ENCODE measurements around the gene DYNC1I2. TPM values are rescaled to one million over a fixed set of nuclear protein-coding genes. Genes with fewer than 3 reads are reported as not detected.

DYNC1I2 gene
- total RNA-seq, 4 donors from 2014 or later = 99.6 to 116 (median 113) TPM

GRCh38 chr2:171726847-171727450 is 39.7 kb downstream of the DYNC1I2 start:
- H3K4me3 ChIP-seq = no peak overlapping the region
- WGBS, 2 donors = 31 to 46% methylated on average over 1 of the region's 1 CpG
- DNase-seq (ENCODE audit: low spot score in 2 of 2) = no peak
- no peak overlapping the region for H3K27ac ChIP-seq
- H3K36me3 ChIP-seq = peaks cover 0 to 58% (median 0%) of the 10 kb centered on the region in 3 donors
- TF ChIP-seq POLR2A (IDR thresholded peaks at IDR 0.05) (no peak), EP300 (IDR thresholded peaks at IDR 0.05) (no peak), CTCF (IDR thresholded peaks at IDR 0.05) (no peak)
- peaks cover 0 to 17% (median 0%) of the 10 kb centered on the region in 4 donors for H3K4me1 ChIP-seq
- H3K9me3 ChIP-seq = no peaks in the 10 kb centered on the region
- H3K27me3 ChIP-seq = no peaks in the 10 kb centered on the region

- H3K4me1 ChIP-seq = peaks cover 0 to 4% (median 0%) of the 10 kb centered on the region in 4 donors
- 82 to 87% methylated on average over 3 of the region's 3 CpGs for WGBS, 2 donors
- no peaks in the 10 kb centered on the region for H3K27me3 ChIP-seq
- H3K4me3 ChIP-seq = no peak overlapping the region
- H3K27ac ChIP-seq = no peak overlapping the region
- TF ChIP-seq EP300 (IDR thresholded peaks at IDR 0.05) (no peak), CTCF (IDR thresholded peaks at IDR 0.05) (no peak), POLR2A (IDR thresholded peaks at IDR 0.05) (no peak)
- H3K36me3 ChIP-seq = peaks cover 0 to 69% (median 0%) of the 10 kb centered on the region in 3 donors
- H3K9me3 ChIP-seq = no peaks in the 10 kb centered on the region
- DNase-seq (ENCODE audit: low spot score in 2 of 2) = no peak
Observed at GRCh38 chr2:171728989-171729951, 42.0 kb downstream of the DYNC1I2 start.

- H3K27ac ChIP-seq = no peak overlapping the region
- TF ChIP-seq EP300 (IDR thresholded peaks at IDR 0.05) (no peak), POLR2A (IDR thresholded peaks at IDR 0.05) (no peak), CTCF (IDR thresholded peaks at IDR 0.05) (no peak)
- no peaks in the 10 kb centered on the region for H3K27me3 ChIP-seq
- peaks cover 0 to 73% (median 0%) of the 10 kb centered on the region in 3 donors for H3K36me3 ChIP-seq
- WGBS, 2 donors = 62% methylated on average over 3 of the region's 3 CpGs
- no peaks in the 10 kb centered on the region for H3K4me1 ChIP-seq
- DNase-seq (ENCODE audit: low spot score in 2 of 2) = no peak
- H3K4me3 ChIP-seq = no peak overlapping the region
- H3K9me3 ChIP-seq = no peaks in the 10 kb centered on the region
Observed at GRCh38 chr2:171729952-171730317, 42.7 kb downstream of the DYNC1I2 start.

GRCh38 chr2:171735991-171736710 is 48.9 kb downstream of the DYNC1I2 start:
- no peak for DNase-seq (ENCODE audit: low spot score in 2 of 2)
- H3K36me3 ChIP-seq = peaks cover 0 to 74% (median 0%) of the 10 kb centered on the region in 3 donors
- WGBS, 2 donors = 47 to 65% methylated on average over 4 of the region's 4 CpGs
- peak overlapping the region in 1 of 4 donors; percentile 28 for H3K27ac ChIP-seq
- no peak for TF ChIP-seq POLR2A (IDR thresholded peaks at IDR 0.05)
- no peak for TF ChIP-seq CTCF (IDR thresholded peaks at IDR 0.05)
- no peak for TF ChIP-seq EP300 (IDR thresholded peaks at IDR 0.05)
- no peaks in the 10 kb centered on the region for H3K9me3 ChIP-seq
- H3K27me3 ChIP-seq = no peaks in the 10 kb centered on the region
- H3K4me1 ChIP-seq = no peaks in the 10 kb centered on the region
- no peak overlapping the region for H3K4me3 ChIP-seq

Data from tibial nerve (tissue), 4 donors.